Measurements from ENCODE around the gene DNAJB2.

Gene DNAJB2

DNA sequence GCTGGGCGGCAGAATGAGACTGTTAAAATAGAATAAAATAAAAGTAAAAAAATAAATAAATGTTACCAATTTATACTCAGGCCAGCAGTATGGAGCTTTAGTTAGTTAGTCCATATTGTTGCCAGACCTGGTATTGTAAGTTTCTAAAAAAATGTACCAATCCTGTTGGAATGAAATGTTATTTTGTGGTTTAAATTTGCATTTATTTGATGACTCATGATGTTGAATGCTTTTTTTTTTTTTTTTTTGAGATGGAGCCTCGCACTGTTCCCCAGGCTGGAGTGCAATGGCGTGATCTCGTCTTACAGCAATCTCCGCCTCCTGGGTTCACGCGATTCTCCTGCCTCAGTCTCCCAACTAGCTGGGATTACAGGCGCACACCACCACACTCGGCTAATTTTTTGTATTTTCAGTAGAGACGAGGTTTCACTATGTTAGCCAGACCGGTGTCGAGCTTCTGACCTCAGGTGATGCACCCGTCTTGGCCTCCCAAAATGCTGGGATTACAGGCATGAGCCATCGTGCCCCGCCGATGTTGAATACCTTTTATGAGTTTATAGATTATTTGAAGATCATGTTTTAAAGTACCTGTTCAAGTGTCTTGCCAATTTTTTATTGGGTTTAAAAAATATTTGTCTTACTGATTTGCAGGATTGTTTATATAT is 35.8 kb downstream of the DNAJB2 start:
- TF ChIP-seq, protein P1, sequence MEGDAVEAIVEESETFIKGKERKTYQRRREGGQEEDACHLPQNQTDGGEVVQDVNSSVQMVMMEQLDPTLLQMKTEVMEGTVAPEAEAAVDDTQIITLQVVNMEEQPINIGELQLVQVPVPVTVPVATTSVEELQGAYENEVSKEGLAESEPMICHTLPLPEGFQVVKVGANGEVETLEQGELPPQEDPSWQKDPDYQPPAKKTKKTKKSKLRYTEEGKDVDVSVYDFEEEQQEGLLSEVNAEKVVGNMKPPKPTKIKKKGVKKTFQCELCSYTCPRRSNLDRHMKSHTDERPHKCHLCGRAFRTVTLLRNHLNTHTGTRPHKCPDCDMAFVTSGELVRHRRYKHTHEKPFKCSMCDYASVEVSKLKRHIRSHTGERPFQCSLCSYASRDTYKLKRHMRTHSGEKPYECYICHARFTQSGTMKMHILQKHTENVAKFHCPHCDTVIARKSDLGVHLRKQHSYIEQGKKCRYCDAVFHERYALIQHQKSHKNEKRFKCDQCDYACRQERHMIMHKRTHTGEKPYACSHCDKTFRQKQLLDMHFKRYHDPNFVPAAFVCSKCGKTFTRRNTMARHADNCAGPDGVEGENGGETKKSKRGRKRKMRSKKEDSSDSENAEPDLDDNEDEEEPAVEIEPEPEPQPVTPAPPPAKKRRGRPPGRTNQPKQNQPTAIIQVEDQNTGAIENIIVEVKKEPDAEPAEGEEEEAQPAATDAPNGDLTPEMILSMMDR (conservative IDR thresholded peaks at IDR 0.05) = no peak
- H3K27ac ChIP-seq = no peak overlapping the region

DNA sequence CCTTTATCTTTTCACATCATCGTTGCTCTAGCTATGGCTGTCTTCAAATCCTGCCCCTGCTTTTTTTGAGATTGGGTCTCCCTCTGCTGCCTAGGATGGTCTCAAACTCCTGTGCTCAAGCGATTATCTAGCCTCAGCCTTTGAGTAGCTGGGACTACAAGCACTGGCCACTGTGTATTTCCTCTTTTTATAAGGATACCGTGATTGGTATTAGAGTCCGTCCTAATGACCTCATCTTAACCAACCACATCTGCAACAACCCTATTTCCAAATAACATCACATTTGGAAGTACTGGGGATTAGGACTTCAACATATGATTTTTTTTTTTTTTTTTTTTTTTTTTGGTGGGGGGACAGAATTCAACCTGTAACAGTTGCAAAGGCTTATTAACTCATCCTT is 44.3 kb downstream of the DNAJB2 start:
- H3K27ac ChIP-seq = no peak overlapping the region
- TF ChIP-seq, protein P1 (conservative IDR thresholded peaks at IDR 0.05) = no peak

DNA sequence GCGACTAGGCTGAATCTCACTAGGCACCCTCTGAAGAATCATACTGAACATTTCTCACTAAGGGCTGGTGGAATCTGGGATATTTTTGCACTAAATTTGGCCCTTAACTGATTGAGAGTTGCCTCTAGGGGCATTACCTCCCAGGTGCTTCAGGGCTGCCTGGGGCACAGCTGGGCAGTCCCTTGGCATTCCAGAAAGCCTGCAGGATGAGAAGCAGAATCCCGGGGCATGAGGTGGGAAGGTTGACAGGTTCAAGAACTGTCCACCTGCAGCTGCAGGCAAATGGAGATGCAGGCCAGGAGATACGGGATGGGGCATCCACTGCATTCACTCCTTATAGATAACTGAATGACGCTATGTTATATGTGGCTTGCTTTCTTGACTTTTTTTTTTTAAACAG is 46.0 kb downstream of the DNAJB2 start:
- H3K27ac ChIP-seq = no peak overlapping the region
- TF ChIP-seq, protein P1 (conservative IDR thresholded peaks at IDR 0.05) = no peak

DNA sequence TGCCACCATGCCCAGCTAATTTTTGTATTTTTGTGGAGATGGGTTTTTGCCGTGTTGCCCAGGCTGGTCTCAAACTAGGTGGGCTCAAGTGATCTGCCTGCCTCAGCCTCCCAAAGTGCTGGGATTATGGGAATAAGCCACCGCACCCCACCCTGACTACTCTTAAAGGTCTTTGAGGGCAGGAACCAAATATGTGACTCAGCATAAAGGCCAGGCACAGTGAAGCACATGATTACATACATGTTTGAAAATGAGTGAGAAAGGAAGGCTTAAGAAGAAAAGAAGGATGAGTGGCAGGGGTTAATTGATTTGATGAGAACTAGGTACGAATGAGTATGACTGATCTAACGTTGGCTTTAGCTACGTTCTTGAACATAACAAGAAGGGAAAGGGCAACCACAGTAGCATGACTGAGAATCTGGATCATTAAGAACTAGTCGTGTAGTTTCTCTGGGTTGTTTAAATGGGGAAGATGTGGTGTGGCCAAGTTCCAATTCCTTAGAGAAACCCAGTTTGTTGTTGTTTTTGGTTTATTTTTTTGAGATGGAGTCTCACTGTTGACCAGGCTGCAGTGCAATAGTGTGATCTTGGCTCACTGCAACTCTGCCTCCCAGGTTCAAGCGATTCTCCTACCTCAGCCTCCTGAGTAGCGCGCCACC is 46.6 kb downstream of the DNAJB2 start:
- TF ChIP-seq, protein P1 (conservative IDR thresholded peaks at IDR 0.05) = no peak
- no peak overlapping the region for H3K27ac ChIP-seq

DNA sequence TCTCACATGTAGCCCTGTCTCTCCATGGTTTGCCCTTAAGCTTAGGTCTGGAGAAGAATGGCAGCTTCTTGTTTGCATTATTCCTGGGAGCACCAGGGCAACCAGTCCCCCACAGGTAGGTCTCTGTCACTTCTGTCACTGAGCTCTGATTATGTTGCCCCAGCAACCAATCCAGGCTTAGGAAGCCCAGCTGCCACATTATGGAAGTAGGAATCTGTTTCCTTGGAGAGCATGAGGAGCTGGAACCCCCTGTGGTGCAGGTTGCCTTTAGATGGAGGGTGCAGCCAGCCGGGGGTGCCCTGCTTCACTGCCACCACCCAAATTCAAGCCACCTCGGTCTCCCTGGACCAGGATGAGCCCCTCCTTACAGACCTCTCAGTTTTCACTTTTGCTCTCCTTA is 48.6 kb downstream of the DNAJB2 start:
- H3K27ac ChIP-seq = no peak overlapping the region
- TF ChIP-seq, protein P1 (conservative IDR thresholded peaks at IDR 0.05) = no peak

DNA sequence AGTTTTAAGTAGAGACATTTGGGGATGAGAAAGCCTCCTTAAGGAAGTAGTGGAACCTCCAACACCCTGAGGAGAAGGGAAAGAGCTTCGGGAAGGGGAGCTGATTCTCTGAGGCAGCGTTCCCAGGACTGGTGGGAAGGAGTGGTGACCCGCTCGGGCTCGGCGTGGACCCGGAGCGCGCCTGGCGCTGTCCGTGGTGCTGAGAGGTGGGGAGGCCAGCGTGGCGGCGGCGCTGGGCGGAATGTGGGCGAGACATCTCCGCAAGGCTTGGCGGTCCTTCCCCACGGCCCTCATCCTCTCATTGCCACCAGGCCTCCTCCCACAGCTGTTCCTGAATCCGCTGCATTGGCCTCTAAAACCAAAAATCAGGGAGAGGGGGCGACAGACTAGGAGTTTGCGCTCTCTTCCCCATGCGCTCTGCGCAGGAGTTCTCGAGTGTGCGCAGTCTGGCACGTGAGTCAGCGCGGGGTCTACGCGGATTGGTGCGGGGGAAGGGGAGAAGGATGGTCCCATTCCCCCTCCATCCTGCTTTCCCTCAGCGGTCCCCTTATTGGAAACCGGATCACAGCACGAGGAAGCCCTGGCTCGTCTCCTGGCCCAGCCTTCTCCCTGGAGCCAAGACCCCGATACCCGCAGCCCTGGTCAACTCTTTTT is 52.5 kb downstream of the DNAJB2 start:
- no peak overlapping the region for H3K27ac ChIP-seq
- TF ChIP-seq, protein P1 (conservative IDR thresholded peaks at IDR 0.05) = no peak

DNA sequence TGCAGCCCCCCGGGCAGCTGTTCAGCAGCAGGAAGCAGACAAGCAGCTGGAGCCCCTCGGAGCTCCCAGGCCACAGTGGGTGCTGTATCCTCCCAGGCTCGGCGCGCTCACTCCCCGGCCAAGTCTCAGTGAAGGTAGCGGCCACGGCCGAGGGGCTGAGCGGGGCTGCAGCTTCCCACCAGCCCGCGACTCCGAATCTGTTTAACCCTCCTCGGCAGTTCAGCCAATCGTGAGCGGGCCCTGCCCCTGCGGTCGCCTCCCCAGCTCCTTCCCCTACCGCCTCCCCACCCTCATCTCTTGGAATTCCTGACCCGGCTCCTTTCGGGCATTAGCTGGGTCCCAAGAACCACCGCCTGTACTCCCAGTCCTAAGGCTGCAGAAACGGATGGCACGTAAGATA is 53.4 kb downstream of the DNAJB2 start, which contains the start of gene RESP18:
Gene RESP18, minus strand, starts transcription at position 203 of the 400 bp plus-strand sequence.
- TF ChIP-seq, protein P1 (conservative IDR thresholded peaks at IDR 0.05) = no peak
- H3K27ac ChIP-seq = no peak within 1 kb of the TSS

Data from VCaP (cell line).